ENCODE results near the gene R3HDML. TPM values are rescaled to one million over a fixed set of nuclear protein-coding genes. Genes with fewer than 3 reads are reported as not detected.

Gene R3HDML
- total and polyA plus RNA-seq, 9 of the 15 experiments (the other 6 are each of a cell fraction or from before 2014, with no cell fraction given): not detected

GRCh38 chr20:44384423-44385027 lies 47.7 kb downstream of the R3HDML start (continued):
- no peak for TF ChIP-seq CHD7 (IDR thresholded peaks at IDR 0.05; ENCODE audit: low read depth, low read length)
- no peak for TF ChIP-seq RCOR1 (IDR thresholded peaks at IDR 0.05; ENCODE audit: borderline replicate concordance in 1 of 2, low read depth in 2 of 2, low read length in 2 of 2)
- no peak for TF ChIP-seq TSC22D4 (tag; IDR thresholded peaks at IDR 0.05)
- TF ChIP-seq RNF2 (IDR thresholded peaks at IDR 0.05): no peak
- TF ChIP-seq MECOM (CRISPR knock-in tag; IDR thresholded peaks at IDR 0.05): no peak
- TF ChIP-seq, protein P1, sequence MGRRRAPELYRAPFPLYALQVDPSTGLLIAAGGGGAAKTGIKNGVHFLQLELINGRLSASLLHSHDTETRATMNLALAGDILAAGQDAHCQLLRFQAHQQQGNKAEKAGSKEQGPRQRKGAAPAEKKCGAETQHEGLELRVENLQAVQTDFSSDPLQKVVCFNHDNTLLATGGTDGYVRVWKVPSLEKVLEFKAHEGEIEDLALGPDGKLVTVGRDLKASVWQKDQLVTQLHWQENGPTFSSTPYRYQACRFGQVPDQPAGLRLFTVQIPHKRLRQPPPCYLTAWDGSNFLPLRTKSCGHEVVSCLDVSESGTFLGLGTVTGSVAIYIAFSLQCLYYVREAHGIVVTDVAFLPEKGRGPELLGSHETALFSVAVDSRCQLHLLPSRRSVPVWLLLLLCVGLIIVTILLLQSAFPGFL (CRISPR knock-in tag; IDR thresholded peaks at IDR 0.05): no peak
- 0 out of 2 replicates have a peak, but pooled peaks have one; percentile 36 for TF ChIP-seq KLF16 (IDR thresholded peaks at IDR 0.05)
- peak; percentile 82 to 94 (median 87) for TF ChIP-seq CTCF (IDR thresholded peaks at IDR 0.05 in 2 of 3, conservative IDR thresholded peaks at IDR 0.05 in 1 of 3; ENCODE audit: insufficient read depth in 2 of 3, low read depth in 1 of 3, low read length in 3 of 3)
- no peak for TF ChIP-seq TFE3 (CRISPR knock-in tag; IDR thresholded peaks at IDR 0.05)
- TF ChIP-seq SMC3 (conservative IDR thresholded peaks at IDR 0.05; ENCODE audit: insufficient read depth, low read depth, low read length): 0 out of 2 replicates have a peak, but pooled peaks have one; percentile 36
- no peak for TF ChIP-seq RBBP5 (IDR thresholded peaks at IDR 0.05; ENCODE audit: borderline replicate concordance, insufficient read depth, low read length, poor library complexity, severe bottlenecking)

Data from K562 (cell line).